ENCODE results near the gene MARCHF6. TPM values are rescaled to one million over a fixed set of nuclear protein-coding genes. Genes with fewer than 3 reads are reported as not detected.

The MARCHF6 gene
- polyA plus RNA-seq, 2 donors: 23.3 to 57.9 TPM

GRCh38 chr5:10333154-10334006 lies 20.1 kb upstream of the MARCHF6 start:
- 4 to 7% methylated on average over 76 to 81 of the region's 81 CpGs for WGBS, 2 donors
- Histone ChIP-seq H3K27me3 (ENCODE audit: control insufficient read depth in 1 of 2, insufficient read depth in 2 of 2, low read length in 2 of 2) (no peaks in the 10 kb centered on the region), H3K27ac (ENCODE audit: low read depth in 2 of 2, low read length in 1 of 2) (no peak overlapping the region), H3K36me3 (ENCODE audit: control insufficient read depth in 2 of 2, insufficient read depth in 2 of 2, low read length in 1 of 2) (no peaks in the 10 kb centered on the region), H3K4me1 (ENCODE audit: control insufficient read depth in 2 of 2, insufficient read depth in 2 of 2, low read length in 1 of 2) (peaks cover 0 to 6% of the 10 kb centered on the region in 2 donors), H3K4me3 (ENCODE audit: low read depth in 1 of 2, low read length in 2 of 2) (peak overlapping the region; percentile 53 to 58), H3K9me3 (ENCODE audit: control insufficient read depth in 2 of 2, insufficient read depth in 1 of 2, low read depth in 1 of 2, low read length in 1 of 2) (no peaks in the 10 kb centered on the region)

- H3K4me3 ChIP-seq (ENCODE audit: low read depth in 1 of 2, low read length in 2 of 2): no peak overlapping the region
- WGBS, 2 donors: 86 to 91% methylated on average over 5 of the region's 5 CpGs
- no peak overlapping the region for H3K27ac ChIP-seq (ENCODE audit: low read depth in 2 of 2, low read length in 1 of 2)
- no peaks in the 10 kb centered on the region for H3K36me3 ChIP-seq (ENCODE audit: control insufficient read depth in 2 of 2, insufficient read depth in 2 of 2, low read length in 1 of 2)
- peaks cover 0 to 6% of the 10 kb centered on the region in 2 donors for H3K4me1 ChIP-seq (ENCODE audit: control insufficient read depth in 2 of 2, insufficient read depth in 2 of 2, low read length in 1 of 2)
- H3K27me3 ChIP-seq (ENCODE audit: control insufficient read depth in 1 of 2, insufficient read depth in 2 of 2, low read length in 2 of 2): no peaks in the 10 kb centered on the region
- H3K9me3 ChIP-seq (ENCODE audit: control insufficient read depth in 2 of 2, insufficient read depth in 1 of 2, low read depth in 1 of 2, low read length in 1 of 2): peaks cover 0 to 1% of the 10 kb centered on the region in 2 donors
These were observed 18.7 kb upstream of the MARCHF6 start for GRCh38 chr5:10334831-10335230.

GRCh38 chr5:10335711-10336470 lies 17.6 kb upstream of the MARCHF6 start:
- H3K4me3 ChIP-seq (ENCODE audit: low read depth in 1 of 2, low read length in 2 of 2): no peak overlapping the region
- H3K27ac ChIP-seq (ENCODE audit: low read depth in 2 of 2, low read length in 1 of 2): no peak overlapping the region
- no peaks in the 10 kb centered on the region for H3K36me3 ChIP-seq (ENCODE audit: control insufficient read depth in 2 of 2, insufficient read depth in 2 of 2, low read length in 1 of 2)
- peaks cover 0 to 3% of the 10 kb centered on the region in 2 donors for H3K9me3 ChIP-seq (ENCODE audit: control insufficient read depth in 2 of 2, insufficient read depth in 1 of 2, low read depth in 1 of 2, low read length in 1 of 2)
- H3K27me3 ChIP-seq (ENCODE audit: control insufficient read depth in 1 of 2, insufficient read depth in 2 of 2, low read length in 2 of 2): no peaks in the 10 kb centered on the region
- 95% methylated on average over 14 of the region's 14 CpGs for WGBS, 2 donors
- peaks cover 0 to 6% of the 10 kb centered on the region in 2 donors for H3K4me1 ChIP-seq (ENCODE audit: control insufficient read depth in 2 of 2, insufficient read depth in 2 of 2, low read length in 1 of 2)

GRCh38 chr5:10337107-10337506 lies 16.4 kb upstream of the MARCHF6 start:
- H3K27me3 ChIP-seq (ENCODE audit: control insufficient read depth in 1 of 2, insufficient read depth in 2 of 2, low read length in 2 of 2): no peaks in the 10 kb centered on the region
- 83 to 94% methylated on average over 4 of the region's 4 CpGs for WGBS, 2 donors
- no peak overlapping the region for H3K4me3 ChIP-seq (ENCODE audit: low read depth in 1 of 2, low read length in 2 of 2)
- no peaks in the 10 kb centered on the region for H3K36me3 ChIP-seq (ENCODE audit: control insufficient read depth in 2 of 2, insufficient read depth in 2 of 2, low read length in 1 of 2)
- no peak overlapping the region for H3K27ac ChIP-seq (ENCODE audit: low read depth in 2 of 2, low read length in 1 of 2)
- H3K9me3 ChIP-seq (ENCODE audit: control insufficient read depth in 2 of 2, insufficient read depth in 1 of 2, low read depth in 1 of 2, low read length in 1 of 2): peaks cover 0 to 3% of the 10 kb centered on the region in 2 donors
- no peaks in the 10 kb centered on the region for H3K4me1 ChIP-seq (ENCODE audit: control insufficient read depth in 2 of 2, insufficient read depth in 2 of 2, low read length in 1 of 2)

- no peak overlapping the region for H3K4me3 ChIP-seq (ENCODE audit: low read depth in 1 of 2, low read length in 2 of 2)
- no peaks in the 10 kb centered on the region for H3K27me3 ChIP-seq (ENCODE audit: control insufficient read depth in 1 of 2, insufficient read depth in 2 of 2, low read length in 2 of 2)
- WGBS, 2 donors: 64 to 69% methylated on average over 4 of the region's 4 CpGs
These were observed 15.5 kb upstream of the MARCHF6 start for GRCh38 chr5:10337986-10338385.

GRCh38 chr5:10338686-10339057 lies 14.8 kb upstream of the MARCHF6 start:
- Histone ChIP-seq H3K4me1 (ENCODE audit: control insufficient read depth in 2 of 2, insufficient read depth in 2 of 2, low read length in 1 of 2) (no peaks in the 10 kb centered on the region), H3K27ac (ENCODE audit: low read depth in 2 of 2, low read length in 1 of 2) (no peak overlapping the region), H3K9me3 (ENCODE audit: control insufficient read depth in 2 of 2, insufficient read depth in 1 of 2, low read depth in 1 of 2, low read length in 1 of 2) (peaks cover 0 to 3% of the 10 kb centered on the region in 2 donors), H3K4me3 (ENCODE audit: low read depth in 1 of 2, low read length in 2 of 2) (no peak overlapping the region), H3K36me3 (ENCODE audit: control insufficient read depth in 2 of 2, insufficient read depth in 2 of 2, low read length in 1 of 2) (no peaks in the 10 kb centered on the region), H3K27me3 (ENCODE audit: control insufficient read depth in 1 of 2, insufficient read depth in 2 of 2, low read length in 2 of 2) (no peaks in the 10 kb centered on the region)
- 94 to 98% methylated on average over 2 of the region's 2 CpGs for WGBS, 2 donors

More at GRCh38 chr5:10337986-10338385, 15.5 kb upstream of the MARCHF6 start:
- no peaks in the 10 kb centered on the region for H3K36me3 ChIP-seq (ENCODE audit: control insufficient read depth in 2 of 2, insufficient read depth in 2 of 2, low read length in 1 of 2)
- H3K4me1 ChIP-seq (ENCODE audit: control insufficient read depth in 2 of 2, insufficient read depth in 2 of 2, low read length in 1 of 2): no peaks in the 10 kb centered on the region
- peaks cover 0 to 3% of the 10 kb centered on the region in 2 donors for H3K9me3 ChIP-seq (ENCODE audit: control insufficient read depth in 2 of 2, insufficient read depth in 1 of 2, low read depth in 1 of 2, low read length in 1 of 2)
- no peak overlapping the region for H3K27ac ChIP-seq (ENCODE audit: low read depth in 2 of 2, low read length in 1 of 2)

- Histone ChIP-seq H3K9me3 (ENCODE audit: control insufficient read depth in 2 of 2, insufficient read depth in 1 of 2, low read depth in 1 of 2, low read length in 1 of 2) (peaks cover 0 to 3% of the 10 kb centered on the region in 2 donors), H3K4me3 (ENCODE audit: low read depth in 1 of 2, low read length in 2 of 2) (no peak overlapping the region), H3K4me1 (ENCODE audit: control insufficient read depth in 2 of 2, insufficient read depth in 2 of 2, low read length in 1 of 2) (no peaks in the 10 kb centered on the region), H3K27ac (ENCODE audit: low read depth in 2 of 2, low read length in 1 of 2) (no peak overlapping the region), H3K27me3 (ENCODE audit: control insufficient read depth in 1 of 2, insufficient read depth in 2 of 2, low read length in 2 of 2) (no peaks in the 10 kb centered on the region), H3K36me3 (ENCODE audit: control insufficient read depth in 2 of 2, insufficient read depth in 2 of 2, low read length in 1 of 2) (no peaks in the 10 kb centered on the region)
- WGBS, 2 donors: 73% methylated on average over 19 of the region's 19 CpGs
These were observed 14.3 kb upstream of the MARCHF6 start for GRCh38 chr5:10339058-10339811.

GRCh38 chr5:10339958-10340357 lies 13.5 kb upstream of the MARCHF6 start:
- WGBS, 2 donors: 85 to 89% methylated on average over 3 of the region's 3 CpGs
- H3K9me3 ChIP-seq (ENCODE audit: control insufficient read depth in 2 of 2, insufficient read depth in 1 of 2, low read depth in 1 of 2, low read length in 1 of 2): peaks cover 0 to 3% of the 10 kb centered on the region in 2 donors
- H3K36me3 ChIP-seq (ENCODE audit: control insufficient read depth in 2 of 2, insufficient read depth in 2 of 2, low read length in 1 of 2): no peaks in the 10 kb centered on the region
- no peak overlapping the region for H3K4me3 ChIP-seq (ENCODE audit: low read depth in 1 of 2, low read length in 2 of 2)
- no peaks in the 10 kb centered on the region for H3K27me3 ChIP-seq (ENCODE audit: control insufficient read depth in 1 of 2, insufficient read depth in 2 of 2, low read length in 2 of 2)
- H3K27ac ChIP-seq (ENCODE audit: low read depth in 2 of 2, low read length in 1 of 2): no peak overlapping the region
- no peaks in the 10 kb centered on the region for H3K4me1 ChIP-seq (ENCODE audit: control insufficient read depth in 2 of 2, insufficient read depth in 2 of 2, low read length in 1 of 2)

GRCh38 chr5:10343486-10343885 lies 10.0 kb upstream of the MARCHF6 start:
- Histone ChIP-seq H3K36me3 (ENCODE audit: control insufficient read depth in 2 of 2, insufficient read depth in 2 of 2, low read length in 1 of 2) (no peaks in the 10 kb centered on the region), H3K27ac (ENCODE audit: low read depth in 2 of 2, low read length in 1 of 2) (peak overlapping the region in 1 of 2 donors; percentile 49), H3K27me3 (ENCODE audit: control insufficient read depth in 1 of 2, insufficient read depth in 2 of 2, low read length in 2 of 2) (no peaks in the 10 kb centered on the region), H3K4me1 (ENCODE audit: control insufficient read depth in 2 of 2, insufficient read depth in 2 of 2, low read length in 1 of 2) (no peaks in the 10 kb centered on the region), H3K4me3 (ENCODE audit: low read depth in 1 of 2, low read length in 2 of 2) (no peak overlapping the region), H3K9me3 (ENCODE audit: control insufficient read depth in 2 of 2, insufficient read depth in 1 of 2, low read depth in 1 of 2, low read length in 1 of 2) (peaks cover 0 to 3% of the 10 kb centered on the region in 2 donors)
- WGBS, 2 donors: 61 to 75% methylated on average over 4 of the region's 4 CpGs
